Right lobe of liver (tissue), 6 donors: ENCODE results near the gene MCEMP1. TPM values are rescaled to one million over a fixed set of nuclear protein-coding genes. Genes with fewer than 3 reads are reported as not detected.
A peak's percentile ranks its signal among the peaks of the same experiment; 100 is the strongest.

Experiments
- ATAC-seq, 4 donors: fragments of 200-7000 bp; cut with Tn5 transposase; one replicate each; pipeline ENCODE4 v1.9.1; 2020; ENCODE audit warnings: mild to moderate bottlenecking in 4 of 4, moderate library complexity in 4 of 4
- DNase-seq, 3 donors: peaks; one replicate each; pipeline ENCODE4 v3.0.0-alpha.2; 2020
- H3K27ac ChIP-seq, 3 donors: fragments of 200-600 bp; one replicate each; pipeline ENCODE4 v1.8.0; 2022
- H3K27me3 ChIP-seq, 2 donors: fragments of 200-600 bp; one replicate each; pipeline ENCODE4 v1.8.0; 2022
- H3K36me3 ChIP-seq, 4 donors: fragments of 200-600 bp; sonication (generic) in 1 of 4; one replicate each; pipeline versions ENCODE4 v1.5.1 to v1.8.0; 2017 to 2022; ENCODE audit warnings: control low read depth in 1 of 4
- H3K4me1 ChIP-seq, 4 donors: fragments of 200-600 bp; sonication (generic) in 1 of 4; one replicate each; pipeline versions ENCODE4 v1.5.1 to v1.8.0; 2017 to 2022; ENCODE audit warnings: control low read depth in 1 of 4
- H3K4me3 ChIP-seq, 3 donors: fragments of 200-600 bp; one replicate each; pipeline ENCODE4 v1.8.0; 2022
- H3K9me3 ChIP-seq, 4 donors: fragments of 200-600 bp; sonication (generic) in 1 of 4; one replicate each; pipeline versions ENCODE4 v1.5.1 to v1.8.0; 2017 to 2022; ENCODE audit warnings: control low read depth in 1 of 4
- POLR2A ChIP-seq: fragments of 450-650 bp; IDR thresholded peaks from one replicate; pipeline ENCODE4 v1.6.1; 2017; ENCODE audit warnings: antibody characterized with exemption, mild to moderate bottlenecking
- WGBS: methylation state at CpG from one replicate; pipeline ENCODE4 v1.1.6; 2018; ENCODE audit warnings: low coverage, low lambda C conversion rate; ENCODE audit not compliant: insufficient coverage; ENCODE audit errors: missing lambda C conversion rate; 5-methylcytosine and 5-hydroxymethylcytosine counted together
- intact Hi-C, 2 donors: fragments of 100-400 bp; cut with DNase I; formaldehyde crosslinking; loops; one replicate each; pipeline versions ENCODE4 v1.11.2 to v1.14.1; 2022
- total RNA-seq, 6 experiments: library from RNA; depleted of rRNA in 2 of 6; stranded (reverse); fragments of >200 nt in 2 of 6; fragmentation: NEBNext Ultra II Directional in 3 of 6; extraction: Animal tissue kit (Norgen Biotek cat#: 25700) in 3 of 6; gene quantifications; one replicate each; pipeline versions ENCODE4 v1.1.0 to v1.2.4, GENCODE V29; 2016 to 2023
- TF ChIP-seq, protein P1 (sequence below), 4 donors: fragments of 200-600 bp in 3 of 4; fragments of 450-650 bp in 1 of 4; IDR thresholded peaks; one replicate each; pipeline versions ENCODE4 v1.5.1 to v1.8.0; 2016 to 2022; ENCODE audit warnings: antibody characterized with exemption in 4 of 4, mild to moderate bottlenecking in 2 of 4
- donor health status: DM: no; HTN: yes; CAD: no.
- donor health status: DM: no; HTN: no; CAD: no.
- donor health status: DM: no; HTN: no; CAD: no.
- donor health status: DM: no; HTN: yes; CAD: no.
- donor health status: DM: no; HTN: yes; CAD: no.

The MCEMP1 gene
- total RNA-seq, 6 experiments from 2014 or later = 0.11 to 0.86 (median 0.34) TPM

DNA sequence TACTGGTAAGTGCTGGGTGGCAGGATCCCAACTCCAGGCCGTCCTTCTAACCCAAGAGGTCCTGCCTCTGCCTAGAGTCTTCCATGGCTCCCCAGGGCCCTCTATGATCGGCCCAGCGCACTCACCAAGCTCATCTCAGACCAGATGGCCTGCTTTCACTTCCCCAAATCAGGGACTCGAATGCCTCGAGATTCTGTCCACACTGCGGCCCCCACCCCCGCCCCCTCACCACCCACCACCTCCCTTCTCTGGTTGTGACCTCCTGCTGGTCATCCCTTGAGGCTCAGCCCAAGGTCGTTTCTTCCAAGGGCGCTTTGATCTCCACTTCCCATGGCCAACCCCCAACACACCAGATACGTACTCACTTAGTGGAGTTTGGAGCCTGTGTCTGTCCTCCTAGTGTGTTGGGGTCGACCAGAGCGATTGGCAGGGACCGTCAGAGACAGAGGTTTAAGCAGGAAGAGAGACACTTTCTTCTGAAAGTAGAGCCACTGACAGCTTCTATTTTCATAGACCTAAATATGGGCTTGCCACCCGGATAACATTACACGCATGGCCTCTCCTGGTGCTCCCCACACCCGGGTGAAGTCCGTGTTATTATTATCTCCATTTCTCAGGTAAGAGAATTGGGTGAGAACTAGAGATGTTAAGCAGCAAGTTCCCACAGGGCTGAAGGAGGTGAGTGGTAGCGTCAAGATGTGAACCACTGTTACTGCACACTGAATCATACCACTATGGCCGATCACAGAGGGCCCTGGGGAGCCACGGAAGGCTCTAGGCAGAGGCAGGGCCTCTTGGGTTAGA, 25.0 kb downstream of the MCEMP1 start, which contains the start of gene FCER2:
Gene FCER2, minus strand, starts transcription at position 478 of the 804 bp plus-strand sequence. CDS start 2,371 bp downstream, outside the sequence.
- intact Hi-C loops = no loop called here
- TF ChIP-seq, protein P1, sequence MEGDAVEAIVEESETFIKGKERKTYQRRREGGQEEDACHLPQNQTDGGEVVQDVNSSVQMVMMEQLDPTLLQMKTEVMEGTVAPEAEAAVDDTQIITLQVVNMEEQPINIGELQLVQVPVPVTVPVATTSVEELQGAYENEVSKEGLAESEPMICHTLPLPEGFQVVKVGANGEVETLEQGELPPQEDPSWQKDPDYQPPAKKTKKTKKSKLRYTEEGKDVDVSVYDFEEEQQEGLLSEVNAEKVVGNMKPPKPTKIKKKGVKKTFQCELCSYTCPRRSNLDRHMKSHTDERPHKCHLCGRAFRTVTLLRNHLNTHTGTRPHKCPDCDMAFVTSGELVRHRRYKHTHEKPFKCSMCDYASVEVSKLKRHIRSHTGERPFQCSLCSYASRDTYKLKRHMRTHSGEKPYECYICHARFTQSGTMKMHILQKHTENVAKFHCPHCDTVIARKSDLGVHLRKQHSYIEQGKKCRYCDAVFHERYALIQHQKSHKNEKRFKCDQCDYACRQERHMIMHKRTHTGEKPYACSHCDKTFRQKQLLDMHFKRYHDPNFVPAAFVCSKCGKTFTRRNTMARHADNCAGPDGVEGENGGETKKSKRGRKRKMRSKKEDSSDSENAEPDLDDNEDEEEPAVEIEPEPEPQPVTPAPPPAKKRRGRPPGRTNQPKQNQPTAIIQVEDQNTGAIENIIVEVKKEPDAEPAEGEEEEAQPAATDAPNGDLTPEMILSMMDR (IDR thresholded peaks at IDR 0.05) = no peak
- TF ChIP-seq POLR2A = no peak
- Histone ChIP-seq H3K9me3 (no peaks in the 10 kb centered on the region), H3K27me3 (no peaks in the 10 kb centered on the region), H3K4me1 (no peaks in the 10 kb centered on the region), H3K36me3 (no peaks in the 10 kb centered on the region), H3K27ac (no peak within 1 kb of the TSS), H3K4me3 (no peak within 1 kb of the TSS)
- DNase-seq = no peak
- ATAC-seq = peak in 1 of 4 donors; percentile 21
- WGBS = 39% methylated on average over 11 of the region's 20 CpGs

DNA sequence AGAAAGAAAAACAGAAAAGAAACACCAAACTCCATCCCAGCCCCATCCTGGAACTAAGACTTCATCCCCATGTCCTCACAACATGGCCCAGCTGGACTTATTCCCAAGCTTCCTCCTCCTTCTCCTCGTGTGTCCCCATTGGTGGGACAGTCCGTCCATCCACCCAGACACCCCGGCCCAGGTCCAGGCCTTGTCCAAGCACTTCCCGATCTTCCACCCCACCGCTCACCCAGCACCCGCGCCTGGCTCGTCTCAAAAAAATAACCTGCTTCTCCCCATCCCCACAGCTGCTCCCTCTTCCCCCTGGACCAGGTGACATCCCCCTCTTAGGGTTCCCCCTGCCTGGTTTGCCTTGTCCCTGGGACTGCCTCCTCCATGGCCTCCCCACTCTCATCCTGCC, 26.4 kb downstream of the MCEMP1 start:
- H3K36me3 ChIP-seq = no peaks in the 10 kb centered on the region
- DNase-seq (no peak), ATAC-seq (no peak)
- WGBS = 48% methylated on average over 7 of the region's 8 CpGs
- no peak overlapping the region for H3K27ac ChIP-seq
- no peak overlapping the region for H3K4me3 ChIP-seq
- H3K9me3 ChIP-seq = no peaks in the 10 kb centered on the region
- no peaks in the 10 kb centered on the region for H3K27me3 ChIP-seq
- intact Hi-C loops = no loop called here
- H3K4me1 ChIP-seq = no peaks in the 10 kb centered on the region
- no peak for TF ChIP-seq POLR2A
- TF ChIP-seq, protein P1 (IDR thresholded peaks at IDR 0.05) = no peak

DNA sequence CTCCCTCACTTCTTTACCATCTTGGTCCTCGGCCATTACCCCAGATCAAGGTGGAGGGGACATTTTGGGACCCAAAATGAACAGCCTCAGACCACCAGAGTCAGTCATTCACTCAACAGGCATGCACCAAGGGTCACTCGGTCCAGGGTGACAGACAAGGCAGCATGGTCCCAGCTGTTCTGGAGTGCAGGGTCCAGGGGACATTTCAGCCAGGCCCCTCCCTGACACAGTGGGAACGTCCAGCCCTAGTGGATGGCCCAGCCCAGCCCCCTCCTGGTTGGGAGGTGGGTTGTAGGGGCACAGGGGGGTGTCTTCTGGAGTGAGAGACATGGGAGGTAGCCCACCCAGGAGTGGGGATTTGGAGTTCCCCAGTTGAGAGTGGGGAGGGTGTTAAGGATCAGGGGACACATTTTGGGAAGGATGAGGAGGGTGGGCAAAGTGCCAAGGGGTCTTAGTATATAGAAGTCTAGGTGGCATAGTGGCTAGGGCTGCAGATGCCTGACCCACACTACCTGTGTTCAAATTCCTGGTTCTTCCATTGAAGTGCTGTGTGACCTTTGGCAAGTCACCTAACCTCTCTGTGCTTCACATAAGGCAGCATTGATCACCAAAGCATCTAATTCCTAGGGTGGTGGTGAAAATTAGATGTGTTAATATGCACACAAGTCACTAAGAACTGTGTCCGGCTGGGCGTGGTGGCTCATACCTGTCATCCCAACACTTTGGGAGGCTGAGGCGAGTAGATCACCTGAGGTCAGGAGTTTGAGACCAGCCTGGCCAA, 27.6 kb downstream of the MCEMP1 start:
- Histone ChIP-seq H3K27me3 (no peaks in the 10 kb centered on the region), H3K9me3 (no peaks in the 10 kb centered on the region), H3K4me1 (no peaks in the 10 kb centered on the region), H3K4me3 (no peak overlapping the region), H3K36me3 (no peaks in the 10 kb centered on the region), H3K27ac (no peak overlapping the region)
- WGBS = 69% methylated on average over 5 of the region's 6 CpGs
- no peak for ATAC-seq
- intact Hi-C loops = no loop called here
- DNase-seq = no peak
- no peak for TF ChIP-seq POLR2A
- TF ChIP-seq, protein P1 (IDR thresholded peaks at IDR 0.05) = no peak

DNA sequence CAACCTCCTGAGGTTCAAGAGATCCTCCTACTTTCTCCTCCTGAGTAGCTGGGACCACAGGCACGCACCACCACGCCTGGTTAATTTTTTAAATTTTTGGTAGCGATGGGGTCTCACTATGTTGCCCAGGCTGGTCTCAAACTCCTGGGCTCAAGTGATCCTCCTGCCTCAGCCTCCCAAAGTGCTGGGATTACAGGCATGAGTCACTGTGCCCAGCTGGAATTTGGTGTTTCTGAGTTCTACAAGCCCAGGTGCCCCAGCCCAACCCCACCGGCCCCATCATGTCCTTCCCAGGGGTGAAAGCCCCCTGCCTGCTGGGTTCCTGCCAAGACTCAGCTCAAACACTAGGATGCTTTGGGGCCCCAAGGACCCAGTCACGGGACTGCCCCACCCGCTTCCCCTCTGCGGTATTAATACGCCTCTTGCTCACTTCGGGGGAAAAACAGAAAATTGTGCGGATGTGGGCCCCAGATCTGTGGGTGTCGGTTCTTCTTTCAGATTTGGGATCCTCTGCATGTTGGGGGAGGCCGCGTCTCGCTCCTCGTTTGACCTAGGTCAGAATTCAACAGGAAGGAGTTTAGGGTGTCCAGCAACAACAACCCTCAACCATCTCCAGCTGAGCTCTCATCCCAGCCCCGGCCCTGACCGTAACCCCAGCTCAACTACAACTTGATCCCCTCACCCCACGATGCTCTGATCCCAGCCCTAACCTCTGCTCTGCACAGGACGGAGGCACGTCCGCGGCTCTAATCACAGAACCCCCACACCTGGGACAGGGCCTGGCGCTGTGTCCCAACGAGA, 28.7 kb downstream of the MCEMP1 start:
- no peaks in the 10 kb centered on the region for H3K4me1 ChIP-seq
- intact Hi-C loops = no loop called here
- WGBS = 27% methylated on average over 9 of the region's 24 CpGs
- TF ChIP-seq POLR2A = no peak
- TF ChIP-seq, protein P1 (IDR thresholded peaks at IDR 0.05) = no peak
- DNase-seq (peak in 2 of 3 donors; percentile 55 to 75), ATAC-seq (peak; percentile 6 to 54 (median 42))
- H3K9me3 ChIP-seq = no peaks in the 10 kb centered on the region
- H3K4me3 ChIP-seq = no peak overlapping the region
- peak overlapping the region in 1 of 3 donors; percentile 57 for H3K27ac ChIP-seq
- no peaks in the 10 kb centered on the region for H3K36me3 ChIP-seq
- H3K27me3 ChIP-seq = no peaks in the 10 kb centered on the region
